Breast epithelium (tissue), 4 donors: ENCODE data around the gene AKR7A2. TPM values are rescaled to one million over a fixed set of nuclear protein-coding genes. Genes with fewer than 3 reads are reported as not detected.

Experiments used
- DNase-seq, 2 donors: peaks; one replicate each; pipeline ENCODE4 v3.0.0-alpha.2; 2019; ENCODE audit warnings: low spot score in 2 of 2
- H3K27ac ChIP-seq, 2 donors: fragments of 200-600 bp; sonication (generic) in 1 of 2; one replicate each; pipeline ENCODE4 v1.5.1; 2016 to 2019; ENCODE audit warnings: mild to moderate bottlenecking in 1 of 2
- H3K27me3 ChIP-seq, 2 donors: fragments of 200-600 bp; sonication (generic) in 1 of 2; one replicate each; pipeline versions ENCODE4 v1.5.1 to v1.6.0; 2017 to 2019; ENCODE audit warnings: control low read depth in 1 of 2, mild to moderate bottlenecking in 1 of 2
- H3K36me3 ChIP-seq: fragments of 200-600 bp; one replicate; pipeline ENCODE4 v1.5.1; 2019
- H3K4me1 ChIP-seq, 2 donors: fragments of 200-600 bp; sonication (generic); one replicate each; pipeline ENCODE4 v1.5.1; 2016 to 2019; ENCODE audit warnings: control low read depth in 1 of 2
- H3K4me3 ChIP-seq, 3 donors: fragments of 200-600 bp; sonication (generic); 1 replicate in 2 of 3; 2 replicates in 1 of 3; pipeline ENCODE4 v1.5.1; 2016 to 2019; ENCODE audit warnings: mild to moderate bottlenecking in 3 of 3, moderate library complexity in 2 of 3
- H3K9me3 ChIP-seq, 2 donors: fragments of 200-600 bp; sonication (generic) in 1 of 2; one replicate each; pipeline ENCODE4 v1.5.1; 2016 to 2019; ENCODE audit warnings: control low read depth in 1 of 2
- POLR2A ChIP-seq: fragments of 450-650 bp; IDR thresholded peaks from one replicate; pipeline ENCODE4 v1.6.1; 2016; ENCODE audit warnings: antibody characterized with exemption, mild to moderate bottlenecking, moderate library complexity
- POLR2AphosphoS5 ChIP-seq, 3 donors: sonication (generic); formaldehyde crosslinking; IDR thresholded peaks; one replicate each; pipeline ENCODE4 v1.6.1; 2017; ENCODE audit warnings: antibody characterized with exemption in 3 of 3
- intact Hi-C: fragments of 100-400 bp; cut with DNase I; formaldehyde crosslinking; loops from one replicate; pipeline ENCODE4 v1.15.1; 2023; ENCODE audit warnings: low total_unique reads
- total RNA-seq, 3 donors: library from RNA; depleted of rRNA; stranded (reverse); fragments of >200 nt; gene quantifications; one replicate each; pipeline ENCODE4 v1.1.0, GENCODE V29; 2016
- TF ChIP-seq, protein P1 (sequence below), 3 donors: fragments of 450-650 bp; IDR thresholded peaks; one replicate each; pipeline ENCODE4 v1.5.1; 2016 to 2017; ENCODE audit warnings: antibody characterized with exemption in 3 of 3, mild to moderate bottlenecking in 3 of 3, moderate library complexity in 3 of 3

The AKR7A2 gene
- total RNA-seq, 3 donors from 2014 or later, result 65.9 to 116 (median 80.5) TPM

DNA sequence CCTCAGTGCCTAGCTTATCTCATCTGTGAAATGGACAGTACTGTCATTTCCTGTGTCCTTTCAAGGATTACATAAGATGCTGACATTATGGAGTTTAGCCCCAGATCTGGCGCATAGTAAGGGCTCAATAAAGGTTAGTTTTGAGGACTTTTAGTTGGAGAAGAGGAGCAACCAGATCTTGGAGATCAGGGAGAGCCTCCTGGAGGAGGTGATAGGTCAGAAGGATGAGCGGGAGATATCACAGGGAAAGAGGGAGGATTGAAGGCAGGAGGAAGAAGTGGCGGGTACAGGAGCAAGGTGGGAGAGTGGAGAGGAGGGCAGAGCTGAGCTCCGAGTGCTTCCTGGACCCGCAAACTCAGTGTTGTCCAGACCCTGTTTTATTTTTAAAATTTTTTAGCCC, 17.7 kb upstream of the AKR7A2 start:
- no peak for DNase-seq
- H3K27me3 ChIP-seq, result no peaks in the 10 kb centered on the region
- no peaks in the 10 kb centered on the region for H3K36me3 ChIP-seq
- H3K4me3 ChIP-seq, result no peak overlapping the region
- no peak overlapping the region for H3K27ac ChIP-seq
- TF ChIP-seq POLR2A, result no peak
- TF ChIP-seq, protein P1, sequence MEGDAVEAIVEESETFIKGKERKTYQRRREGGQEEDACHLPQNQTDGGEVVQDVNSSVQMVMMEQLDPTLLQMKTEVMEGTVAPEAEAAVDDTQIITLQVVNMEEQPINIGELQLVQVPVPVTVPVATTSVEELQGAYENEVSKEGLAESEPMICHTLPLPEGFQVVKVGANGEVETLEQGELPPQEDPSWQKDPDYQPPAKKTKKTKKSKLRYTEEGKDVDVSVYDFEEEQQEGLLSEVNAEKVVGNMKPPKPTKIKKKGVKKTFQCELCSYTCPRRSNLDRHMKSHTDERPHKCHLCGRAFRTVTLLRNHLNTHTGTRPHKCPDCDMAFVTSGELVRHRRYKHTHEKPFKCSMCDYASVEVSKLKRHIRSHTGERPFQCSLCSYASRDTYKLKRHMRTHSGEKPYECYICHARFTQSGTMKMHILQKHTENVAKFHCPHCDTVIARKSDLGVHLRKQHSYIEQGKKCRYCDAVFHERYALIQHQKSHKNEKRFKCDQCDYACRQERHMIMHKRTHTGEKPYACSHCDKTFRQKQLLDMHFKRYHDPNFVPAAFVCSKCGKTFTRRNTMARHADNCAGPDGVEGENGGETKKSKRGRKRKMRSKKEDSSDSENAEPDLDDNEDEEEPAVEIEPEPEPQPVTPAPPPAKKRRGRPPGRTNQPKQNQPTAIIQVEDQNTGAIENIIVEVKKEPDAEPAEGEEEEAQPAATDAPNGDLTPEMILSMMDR (IDR thresholded peaks at IDR 0.05), result no peak
- TF ChIP-seq POLR2AphosphoS5 (IDR thresholded peaks at IDR 0.05), result no peak
- no peaks in the 10 kb centered on the region for H3K4me1 ChIP-seq
- H3K9me3 ChIP-seq, result no peaks in the 10 kb centered on the region
- intact Hi-C loops, result loop anchor here (10.0 kb wide), 1 partner anchor 235 kb away; no protein-coding TSS in a partner anchor

DNA sequence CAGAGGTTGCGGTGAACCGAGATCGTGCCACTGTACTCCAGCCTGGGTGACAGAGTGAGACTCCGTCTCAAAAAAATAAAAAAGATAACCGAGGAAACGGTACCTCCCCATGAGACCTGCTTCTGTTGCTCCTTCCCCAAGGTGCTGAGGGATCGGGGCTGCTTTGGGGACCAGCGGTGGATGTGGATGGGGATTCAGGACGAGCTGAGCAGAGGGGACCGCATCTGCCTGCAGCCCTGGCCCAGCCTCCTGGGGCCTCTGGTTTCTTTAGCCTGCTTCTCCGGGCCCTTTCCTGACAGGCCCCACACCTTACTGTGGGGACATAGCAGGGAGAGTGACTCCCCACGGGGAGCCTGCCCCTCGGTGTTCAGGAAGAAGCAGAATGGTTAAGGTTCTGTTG, 17.2 kb upstream of the AKR7A2 start:
- no peak overlapping the region for H3K4me3 ChIP-seq
- no peaks in the 10 kb centered on the region for H3K9me3 ChIP-seq
- no peaks in the 10 kb centered on the region for H3K4me1 ChIP-seq
- no peaks in the 10 kb centered on the region for H3K36me3 ChIP-seq
- TF ChIP-seq POLR2A, result no peak
- TF ChIP-seq, protein P1 (IDR thresholded peaks at IDR 0.05), result no peak
- TF ChIP-seq POLR2AphosphoS5 (IDR thresholded peaks at IDR 0.05), result no peak
- DNase-seq, result no peak
- intact Hi-C loops, result no loop called here
- no peak overlapping the region for H3K27ac ChIP-seq
- no peaks in the 10 kb centered on the region for H3K27me3 ChIP-seq

DNA sequence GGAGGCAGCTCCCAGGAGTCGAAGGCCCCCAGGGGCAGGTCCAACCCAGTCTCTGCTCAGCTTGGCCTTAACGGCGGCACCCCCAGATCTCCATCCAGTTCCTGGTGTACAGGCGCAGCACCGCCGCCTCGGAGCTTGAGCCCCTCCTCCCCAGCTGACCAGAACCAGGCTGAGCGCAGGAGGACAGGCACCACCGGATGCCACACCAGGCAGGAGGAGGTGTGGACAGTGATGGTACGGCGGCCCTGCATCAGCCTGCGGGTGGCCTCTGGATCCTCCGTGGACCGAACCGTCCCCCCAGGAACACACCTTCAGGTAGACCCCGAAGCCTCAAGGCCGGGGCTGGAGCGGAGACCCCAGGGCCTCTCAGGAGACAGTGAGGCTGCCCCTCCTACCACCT, 16.5 kb upstream of the AKR7A2 start:
- H3K36me3 ChIP-seq, result no peaks in the 10 kb centered on the region
- intact Hi-C loops, result no loop called here
- H3K9me3 ChIP-seq, result no peaks in the 10 kb centered on the region
- no peak overlapping the region for H3K4me3 ChIP-seq
- no peak overlapping the region for H3K27ac ChIP-seq
- no peaks in the 10 kb centered on the region for H3K27me3 ChIP-seq
- no peak for DNase-seq
- H3K4me1 ChIP-seq, result no peaks in the 10 kb centered on the region
- TF ChIP-seq POLR2AphosphoS5 (IDR thresholded peaks at IDR 0.05), result no peak
- TF ChIP-seq, protein P1 (IDR thresholded peaks at IDR 0.05), result no peak
- TF ChIP-seq POLR2A, result no peak

DNA sequence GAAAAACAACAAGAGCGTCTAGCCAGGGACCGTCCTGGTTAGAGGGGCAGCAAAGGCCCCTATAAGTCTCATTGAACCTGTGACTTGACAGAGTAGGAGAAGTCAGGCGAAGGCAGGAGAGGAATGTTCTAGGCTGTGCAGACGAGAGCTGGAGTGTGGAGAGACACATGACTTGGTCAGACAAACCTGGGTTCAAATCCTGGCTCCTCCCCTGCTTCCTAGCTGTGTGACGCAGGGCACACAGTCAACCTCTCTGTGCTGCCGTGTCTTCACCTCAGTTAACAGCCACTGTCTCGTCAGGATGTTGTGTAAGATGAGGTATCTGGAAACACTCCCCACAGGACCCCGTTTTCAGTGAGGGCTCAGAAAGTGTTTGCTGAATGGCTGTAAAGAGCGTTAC, 15.8 kb upstream of the AKR7A2 start:
- Histone ChIP-seq H3K4me3 (no peak overlapping the region), H3K36me3 (no peaks in the 10 kb centered on the region), H3K27me3 (no peaks in the 10 kb centered on the region), H3K27ac (no peak overlapping the region), H3K4me1 (no peaks in the 10 kb centered on the region), H3K9me3 (no peaks in the 10 kb centered on the region)
- TF ChIP-seq POLR2AphosphoS5 (IDR thresholded peaks at IDR 0.05), result no peak
- TF ChIP-seq, protein P1 (IDR thresholded peaks at IDR 0.05), result no peak
- no peak for TF ChIP-seq POLR2A
- no peak for DNase-seq
- intact Hi-C loops, result no loop called here

DNA sequence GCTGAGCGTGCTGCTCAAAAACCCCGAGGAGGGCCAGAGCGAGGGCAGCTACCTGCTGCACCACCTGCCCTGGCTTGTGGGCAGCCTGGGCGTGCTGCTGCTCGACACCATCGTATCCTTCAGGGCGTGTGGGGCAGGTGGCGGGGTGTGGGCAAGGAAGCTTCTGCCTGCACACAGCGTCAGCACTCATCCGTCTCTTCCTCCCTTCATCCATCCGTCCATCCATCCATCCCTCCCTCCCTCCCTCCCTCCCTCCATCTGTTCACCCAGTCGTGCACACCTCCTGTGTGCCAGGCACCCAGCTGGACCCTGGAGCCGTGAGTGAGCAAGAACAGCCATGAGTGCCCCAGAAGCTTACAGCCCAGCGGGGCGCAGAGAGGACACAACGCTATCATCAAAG, 15.4 kb upstream of the AKR7A2 start:
- Histone ChIP-seq H3K9me3 (no peaks in the 10 kb centered on the region), H3K27me3 (no peaks in the 10 kb centered on the region), H3K36me3 (no peaks in the 10 kb centered on the region), H3K27ac (no peak overlapping the region), H3K4me3 (no peak overlapping the region), H3K4me1 (no peaks in the 10 kb centered on the region)
- TF ChIP-seq, protein P1 (IDR thresholded peaks at IDR 0.05), result no peak
- TF ChIP-seq POLR2AphosphoS5 (IDR thresholded peaks at IDR 0.05) (no peak), POLR2A (no peak)
- intact Hi-C loops, result no loop called here
- DNase-seq, result no peak
